Measurements from ENCODE around the gene TMC1.

TMC1 gene

GRCh38 chr9:72779614-72780013 lies 258.2 kb downstream of the TMC1 start:
- TF ChIP-seq FOXM1 (IDR thresholded peaks at IDR 0.05; ENCODE audit: borderline replicate concordance, low read depth), result no peak
- TF ChIP-seq USF1 (IDR thresholded peaks at IDR 0.05), result no peak
- no peak for TF ChIP-seq REST (IDR thresholded peaks at IDR 0.05; ENCODE audit: low read depth)
- TF ChIP-seq CREB1 (IDR thresholded peaks at IDR 0.05; ENCODE audit: low read depth), result no peak
- no peak for TF ChIP-seq ZBTB7A (IDR thresholded peaks at IDR 0.05; ENCODE audit: low read depth)
- TF ChIP-seq YY1 (IDR thresholded peaks at IDR 0.05; ENCODE audit: low read depth), result no peak
- no peak for TF ChIP-seq NFIC (IDR thresholded peaks at IDR 0.05)
- no peak for TF ChIP-seq EGR1 (IDR thresholded peaks at IDR 0.05)
- no peak for TF ChIP-seq TAF1 (IDR thresholded peaks at IDR 0.05; ENCODE audit: low read depth)
- no peak for TF ChIP-seq TEAD4 (IDR thresholded peaks at IDR 0.05)
- no peak for TF ChIP-seq MAX (IDR thresholded peaks at IDR 0.05)
- TF ChIP-seq RAD21 (IDR thresholded peaks at IDR 0.05; ENCODE audit: low read depth), result no peak
- TF ChIP-seq EP300 (IDR thresholded peaks at IDR 0.05; ENCODE audit: borderline replicate concordance), result no peak
- TF ChIP-seq TCF12 (IDR thresholded peaks at IDR 0.05; ENCODE audit: low read depth), result no peak
- TF ChIP-seq CEBPB (IDR thresholded peaks at IDR 0.05), result no peak

DNA sequence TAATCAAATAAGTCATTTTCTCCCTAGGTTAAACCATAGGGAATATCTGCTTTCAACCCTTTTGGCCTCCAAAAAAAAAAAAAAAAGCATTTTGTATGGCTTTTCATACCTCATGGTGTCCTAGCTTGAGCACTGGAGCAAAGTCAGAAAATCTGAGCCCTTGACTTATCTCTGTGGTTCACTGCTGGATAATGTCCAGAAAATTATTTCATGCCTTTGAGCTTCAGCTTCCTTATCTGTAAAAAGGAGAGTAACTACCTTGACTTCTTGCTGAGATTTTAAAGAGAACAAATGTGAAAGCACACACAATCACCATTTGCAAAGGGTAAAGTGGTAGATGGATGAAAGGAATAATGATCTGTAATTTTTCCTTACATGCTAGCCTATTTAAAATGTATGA lies 265.5 kb downstream of the TMC1 start:
- no peak for TF ChIP-seq USF1 (IDR thresholded peaks at IDR 0.05)
- TF ChIP-seq MAX (IDR thresholded peaks at IDR 0.05), result no peak
- no peak for TF ChIP-seq TCF12 (IDR thresholded peaks at IDR 0.05; ENCODE audit: low read depth)
- TF ChIP-seq RAD21 (IDR thresholded peaks at IDR 0.05; ENCODE audit: low read depth), result no peak
- no peak for TF ChIP-seq EGR1 (IDR thresholded peaks at IDR 0.05)
- TF ChIP-seq YY1 (IDR thresholded peaks at IDR 0.05; ENCODE audit: low read depth), result no peak
- TF ChIP-seq TAF1 (IDR thresholded peaks at IDR 0.05; ENCODE audit: low read depth), result no peak
- no peak for TF ChIP-seq FOXM1 (IDR thresholded peaks at IDR 0.05; ENCODE audit: borderline replicate concordance, low read depth)
- TF ChIP-seq REST (IDR thresholded peaks at IDR 0.05; ENCODE audit: low read depth), result no peak
- no peak for TF ChIP-seq CREB1 (IDR thresholded peaks at IDR 0.05; ENCODE audit: low read depth)
- TF ChIP-seq CEBPB (IDR thresholded peaks at IDR 0.05), result no peak
- no peak for TF ChIP-seq TEAD4 (IDR thresholded peaks at IDR 0.05)
- no peak for TF ChIP-seq NFIC (IDR thresholded peaks at IDR 0.05)
- TF ChIP-seq EP300 (IDR thresholded peaks at IDR 0.05; ENCODE audit: borderline replicate concordance), result no peak

DNA sequence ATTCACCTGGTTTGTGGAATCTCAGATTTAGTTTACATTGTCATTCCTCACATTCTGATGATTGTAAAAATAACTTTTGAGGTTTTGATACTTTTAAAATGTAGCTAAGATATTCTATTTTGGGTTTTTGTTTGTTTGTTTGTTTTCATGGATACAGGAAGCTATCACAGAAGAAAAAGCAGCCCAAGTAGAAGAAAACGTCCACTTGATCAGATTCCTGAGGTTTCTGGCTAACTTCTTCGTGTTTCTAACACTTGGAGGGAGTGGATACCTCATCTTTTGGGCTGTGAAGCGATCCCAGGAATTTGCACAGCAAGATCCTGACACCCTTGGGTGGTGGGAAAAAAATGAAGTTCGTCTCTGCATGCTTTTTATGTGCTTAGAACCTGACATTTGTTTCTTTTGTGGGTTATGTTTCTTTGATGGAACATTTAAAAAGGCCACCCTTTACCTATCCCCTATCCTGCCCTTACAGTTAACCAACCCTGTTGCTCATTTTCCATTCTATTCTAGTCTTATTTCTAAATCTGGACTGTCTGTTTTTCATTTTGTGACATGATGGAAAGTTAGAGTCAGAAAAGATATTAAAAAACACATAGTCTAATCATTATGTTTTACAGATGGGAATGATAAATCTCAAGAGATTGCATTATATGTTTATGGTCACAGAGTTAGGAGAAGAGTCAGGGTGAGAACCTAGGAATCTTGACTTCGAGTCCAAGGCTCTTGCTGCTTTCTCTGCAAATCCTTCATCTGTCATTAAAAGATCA lies 267.7 kb downstream of the TMC1 start:
- TF ChIP-seq CEBPB (IDR thresholded peaks at IDR 0.05), result no peak

DNA sequence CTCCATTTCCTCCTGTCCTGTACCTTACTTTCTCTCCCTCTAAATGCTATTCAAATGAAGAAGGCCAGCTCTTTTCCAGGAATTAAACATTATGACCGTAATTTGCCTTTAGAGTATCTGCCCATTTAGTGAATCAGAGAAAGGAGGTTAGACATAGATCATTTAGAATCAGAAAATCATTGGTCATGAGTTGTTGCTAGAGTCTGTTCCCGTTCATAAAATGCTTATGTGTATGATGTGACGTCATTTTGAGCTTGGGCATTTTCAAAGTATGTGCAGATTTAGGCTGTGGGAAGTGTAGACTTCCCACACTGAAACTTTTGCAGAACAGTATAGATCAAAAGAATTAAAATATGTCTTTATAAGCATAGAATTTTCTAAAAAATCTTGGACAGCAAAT lies 268.5 kb downstream of the TMC1 start:
- TF ChIP-seq RAD21 (IDR thresholded peaks at IDR 0.05; ENCODE audit: low read depth) (no peak), REST (IDR thresholded peaks at IDR 0.05; ENCODE audit: low read depth) (no peak), TCF12 (IDR thresholded peaks at IDR 0.05; ENCODE audit: low read depth) (no peak), FOXM1 (IDR thresholded peaks at IDR 0.05; ENCODE audit: borderline replicate concordance, low read depth) (no peak), CEBPB (IDR thresholded peaks at IDR 0.05) (no peak), EGR1 (IDR thresholded peaks at IDR 0.05) (no peak), USF1 (IDR thresholded peaks at IDR 0.05) (no peak), TAF1 (IDR thresholded peaks at IDR 0.05; ENCODE audit: low read depth) (no peak), MAX (IDR thresholded peaks at IDR 0.05) (no peak), EP300 (IDR thresholded peaks at IDR 0.05; ENCODE audit: borderline replicate concordance) (no peak), ZBTB7A (IDR thresholded peaks at IDR 0.05; ENCODE audit: low read depth) (no peak), NFIC (IDR thresholded peaks at IDR 0.05) (no peak), CREB1 (IDR thresholded peaks at IDR 0.05; ENCODE audit: low read depth) (no peak)

All from Ishikawa (cell line).